Stimulated activated CD4-positive, alpha-beta T cell treated with anti-CD3 and anti-CD28 coated beads, Interleukin-2, amount 100 ng/mL, for 4 hours (primary cell): ENCODE data around the gene GRHPR.
A peak's percentile ranks its signal among the peaks of the same experiment; 100 is the strongest.

Experiments used
- DNase-seq: peaks from one replicate; pipeline ENCODE4 v3.0.0-alpha.2; 2020; ENCODE audit warnings: low read depth

Gene GRHPR

GRCh38 chr9:37399336-37399735, 23.2 kb upstream of the GRHPR start:
- no peak for DNase-seq

- no peak for DNase-seq
These were observed 17.9 kb upstream of the GRHPR start for GRCh38 chr9:37404590-37404989.

DNA sequence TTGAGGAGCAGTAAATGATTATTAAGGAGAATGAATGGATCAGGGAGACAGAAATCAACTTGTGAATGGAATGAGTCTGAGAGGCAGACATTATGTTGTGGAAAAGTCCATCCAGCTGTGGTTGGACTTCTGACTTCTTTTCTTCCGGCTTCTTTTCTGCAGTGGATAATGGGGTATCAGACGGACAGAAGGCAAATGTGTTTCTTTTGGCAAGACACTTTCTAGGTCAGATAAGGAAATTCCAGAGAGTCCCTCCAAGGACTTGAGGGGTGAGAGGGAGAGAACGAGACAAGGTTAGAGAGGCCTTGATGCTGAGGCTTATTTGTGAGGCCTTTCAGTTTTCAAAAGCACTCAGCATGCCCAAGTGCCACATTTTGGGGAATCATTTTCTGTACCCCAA, 17.1 kb upstream of the GRHPR start:
- no peak for DNase-seq

DNA sequence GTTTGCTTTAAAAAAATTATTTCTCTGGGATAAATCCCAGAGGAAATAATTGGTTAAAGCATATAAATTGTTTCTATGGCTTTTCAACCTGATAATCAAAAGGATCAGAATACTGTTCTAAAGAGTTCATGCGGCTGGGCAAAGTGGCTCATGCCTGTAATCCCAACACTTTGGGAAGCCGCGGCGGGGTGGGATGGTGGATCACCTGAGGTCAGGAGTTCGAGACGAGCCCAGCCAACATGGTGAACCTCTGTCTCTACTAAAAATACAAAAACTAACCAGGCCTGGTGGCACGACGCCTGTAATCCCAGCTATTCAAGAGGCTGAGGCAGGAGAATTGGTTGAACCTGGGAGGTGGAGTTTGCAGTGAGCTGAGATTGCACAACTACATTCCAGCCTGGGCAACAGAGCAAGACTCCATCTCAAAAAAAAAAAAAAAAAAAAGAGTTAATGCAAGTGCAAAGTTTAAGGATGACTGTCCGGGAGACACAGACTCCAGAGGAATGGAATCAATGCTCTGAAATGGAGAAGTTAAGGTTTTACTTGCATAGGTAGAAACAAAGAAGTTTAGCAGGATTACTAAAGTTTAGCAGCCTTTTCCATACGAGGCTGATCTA, 16.6 kb upstream of the GRHPR start:
- DNase-seq = no peak

GRCh38 chr9:37406603-37407401, 15.7 kb upstream of the GRHPR start:
- DNase-seq = no peak

DNA sequence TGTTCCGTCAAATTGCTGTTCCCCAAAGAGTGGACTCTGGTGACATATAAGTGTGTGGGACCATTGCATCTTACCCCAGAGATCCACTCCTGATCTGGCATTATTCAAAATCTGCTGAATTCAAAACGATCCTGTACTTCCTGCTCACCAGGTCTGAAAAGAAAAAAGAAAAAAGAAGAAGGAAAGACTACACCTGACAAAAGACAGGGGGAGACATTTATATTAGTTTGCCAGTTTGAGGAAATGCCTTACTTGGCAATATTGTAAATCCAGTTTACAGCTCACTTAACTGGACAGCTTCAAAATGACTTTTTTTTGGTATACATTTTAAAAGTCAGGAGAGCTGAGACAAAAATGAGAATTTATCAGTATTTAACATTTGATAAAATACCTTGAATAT, 15.0 kb upstream of the GRHPR start:
- no peak for DNase-seq

- peak; percentile 31 for DNase-seq
These were observed 13.4 kb upstream of the GRHPR start for GRCh38 chr9:37408933-37409710.

DNA sequence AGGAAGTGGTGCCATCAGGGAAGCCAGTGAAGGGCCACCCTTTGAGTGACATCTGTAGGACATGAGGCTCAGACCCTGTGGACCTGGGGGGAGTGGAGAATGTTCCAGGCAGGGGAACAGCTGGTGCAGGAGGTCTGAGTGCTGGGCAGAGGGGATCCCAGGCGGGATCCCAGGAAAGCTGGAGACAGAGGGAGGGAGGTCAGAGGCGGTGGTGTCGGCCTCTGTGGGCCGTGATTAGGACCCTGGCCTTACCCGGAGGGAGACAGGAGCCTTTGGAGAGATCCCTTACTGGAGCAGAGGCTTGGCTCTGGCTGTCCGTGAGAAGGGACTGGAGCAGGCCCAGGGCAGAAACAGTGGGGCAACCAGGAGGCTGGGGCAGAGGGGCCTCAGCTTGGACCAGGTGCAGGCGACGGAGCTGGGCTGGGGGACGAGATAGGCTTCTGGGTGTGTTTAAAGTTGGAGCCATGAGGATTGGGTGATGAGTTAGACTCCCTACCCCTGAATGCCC, 12.1 kb upstream of the GRHPR start:
- DNase-seq = no peak

- no peak for DNase-seq
These were observed 11.3 kb upstream of the GRHPR start for GRCh38 chr9:37410969-37411785.

- DNase-seq = no peak
These were observed 9.9 kb upstream of the GRHPR start for GRCh38 chr9:37412431-37413151.

- DNase-seq = no peak
These were observed 9.2 kb upstream of the GRHPR start for GRCh38 chr9:37413311-37413710.

DNA sequence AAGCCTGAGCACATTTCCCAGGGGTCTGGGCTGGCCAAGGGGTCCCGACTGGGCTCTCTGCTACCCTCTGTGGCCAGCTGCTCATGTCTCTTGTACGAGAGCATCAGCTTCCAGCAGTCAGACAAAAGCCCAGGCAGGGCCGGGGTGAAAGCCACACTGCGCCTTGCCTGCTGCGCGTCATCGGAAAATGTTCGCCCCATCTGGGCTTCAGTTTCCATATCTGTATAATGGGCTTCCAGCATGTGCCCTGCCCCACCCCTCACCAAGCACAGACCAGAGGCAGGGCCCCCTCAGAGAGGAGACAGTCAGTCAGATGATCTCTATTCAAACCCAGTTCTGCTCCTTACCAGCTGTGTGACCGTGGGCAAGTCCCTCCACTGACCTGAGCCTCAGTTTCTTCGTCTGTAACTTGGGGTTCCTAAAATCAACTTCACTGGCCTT, 8.0 kb upstream of the GRHPR start:
- no peak for DNase-seq

DNA sequence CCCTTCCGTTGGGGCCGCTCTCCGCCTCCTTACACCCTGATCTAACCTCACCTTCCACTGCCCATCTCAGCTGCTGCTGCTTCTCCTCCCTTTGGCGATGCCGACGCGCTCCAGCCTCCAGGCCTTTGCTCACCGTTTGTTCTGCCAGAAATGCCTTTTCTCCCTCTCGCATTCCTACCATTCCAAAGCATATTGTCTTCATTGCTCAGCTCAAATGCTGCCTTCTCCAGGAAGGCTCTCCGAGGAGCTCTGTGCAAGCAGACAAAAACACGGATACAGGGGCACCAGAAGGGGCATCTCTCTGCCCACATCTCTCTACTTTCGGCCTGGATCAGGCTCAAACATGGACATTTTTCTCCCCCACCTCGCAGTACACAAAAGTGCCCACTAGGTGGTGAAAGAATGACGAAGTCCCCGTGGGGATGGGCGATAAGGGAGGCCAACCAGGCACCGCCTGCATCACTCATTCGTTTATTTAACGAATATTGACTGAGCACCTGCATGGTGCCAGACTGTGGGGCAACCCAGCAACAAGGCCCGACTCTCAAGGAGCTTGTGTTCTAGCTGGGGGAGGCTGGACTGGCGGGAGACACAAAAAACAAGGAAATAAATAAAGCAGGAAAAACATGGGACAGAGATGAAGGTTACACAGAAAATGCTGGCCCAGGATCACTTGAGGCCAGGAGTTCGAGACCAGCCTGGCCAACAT, 7.3 kb upstream of the GRHPR start:
- peak; percentile 59 for DNase-seq

GRCh38 chr9:37417252-37417803, 5.2 kb upstream of the GRHPR start:
- DNase-seq = no peak

DNA sequence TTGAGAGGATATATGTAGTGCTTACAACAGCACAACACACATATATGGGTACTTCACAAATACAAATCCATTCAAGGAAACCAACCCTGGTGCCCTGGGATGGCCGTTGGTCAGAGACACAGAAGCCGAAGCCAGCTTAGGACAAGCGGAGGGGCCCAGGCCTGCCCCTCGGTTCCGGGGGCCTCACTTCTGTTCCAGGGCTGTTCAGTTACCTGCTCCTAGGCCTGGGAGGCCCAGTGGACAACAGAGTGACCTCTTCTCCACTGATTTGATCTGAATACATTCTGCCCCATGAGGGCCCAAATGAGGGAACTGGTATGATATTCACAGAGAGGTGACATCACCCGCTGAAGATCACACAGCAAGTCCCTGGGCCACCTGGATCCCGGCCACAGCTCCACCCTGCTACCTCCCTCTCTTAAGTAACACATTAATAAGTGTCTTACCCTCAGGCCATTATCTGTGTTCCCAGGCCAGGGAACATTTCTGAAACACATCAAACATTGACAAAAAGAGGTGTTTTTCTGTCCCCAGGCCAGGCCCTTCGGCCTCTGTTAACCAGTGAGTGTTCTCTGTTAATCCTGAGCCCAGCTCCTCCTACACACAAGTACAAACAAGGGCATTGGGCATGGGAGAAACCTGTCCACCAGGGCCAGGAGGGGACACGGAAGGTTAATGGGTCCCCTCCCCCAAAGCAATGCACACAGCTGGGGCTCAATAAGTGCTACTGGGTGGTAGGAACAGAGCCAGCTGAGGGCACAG, 4.5 kb upstream of the GRHPR start:
- DNase-seq = no peak

GRCh38 chr9:37419204-37419603, 3.3 kb upstream of the GRHPR start:
- no peak for DNase-seq

DNA sequence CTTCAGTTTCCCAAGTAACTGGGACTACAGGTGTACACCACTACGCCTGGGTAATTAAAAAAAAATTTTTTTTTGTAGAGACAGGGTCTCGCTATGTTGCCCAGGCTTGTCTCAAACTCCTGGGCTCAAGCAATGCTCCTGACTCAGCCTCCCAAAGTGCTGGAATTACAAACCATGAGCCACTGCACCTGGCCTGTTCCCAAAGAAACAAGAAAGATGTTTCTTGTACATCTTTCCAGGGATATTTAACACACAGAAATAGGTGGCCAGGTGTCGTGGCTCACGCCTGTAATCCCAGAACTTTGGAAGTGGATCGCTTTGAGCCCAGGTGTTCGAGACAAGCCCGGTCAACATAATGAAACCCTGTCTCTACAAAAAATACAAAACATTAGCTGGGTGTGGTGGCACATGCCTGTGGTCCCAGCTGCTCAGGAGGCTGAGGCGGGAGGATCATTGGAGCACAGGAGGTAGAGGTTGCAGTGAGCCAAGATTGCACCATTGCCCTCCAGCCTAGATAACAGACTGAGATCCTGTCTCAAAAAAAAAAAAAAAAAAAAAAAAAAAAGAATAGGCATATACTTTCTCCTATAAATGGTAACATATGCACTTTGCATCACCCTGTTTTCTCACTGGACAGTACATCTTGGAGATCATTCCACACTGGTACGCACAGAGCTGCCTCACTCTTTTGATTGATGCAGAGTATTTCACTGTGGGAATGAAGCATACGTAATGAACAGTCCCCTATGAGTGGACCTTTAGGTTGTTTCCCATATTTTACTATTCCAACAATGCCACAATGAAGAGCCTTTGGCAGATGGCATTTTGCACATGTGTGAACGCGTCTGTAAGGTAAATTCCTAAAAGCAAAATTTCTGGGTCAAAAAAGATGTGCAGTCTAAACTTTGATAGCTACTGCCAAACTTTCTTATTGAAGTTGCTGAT, 2.0 kb upstream of the GRHPR start:
- no peak for DNase-seq

- DNase-seq = no peak
These were observed 595 bp upstream of the GRHPR start for GRCh38 chr9:37421914-37422288.
